ENCODE results near the gene APEH. TPM values are rescaled to one million over a fixed set of nuclear protein-coding genes. Genes with fewer than 3 reads are reported as not detected.

APEH gene
- total RNA-seq = 111 and 113 TPM in 2 replicates

GRCh38 chr3:49673715-49674496 is at the start of gene APEH:
Gene APEH, plus strand, starts transcription at chr3:49674351. Its CDS starts 51 bp downstream, at chr3:49674402.
- Mint-ChIP-seq H3K27me3 (ENCODE audit: low read depth) (no peaks in the 10 kb centered on the region), H3K9me3 (no peaks in the 10 kb centered on the region), H3K27ac (peak within 1 kb of the TSS; percentile 97), H3K36me3 (ENCODE audit: low read depth) (peaks cover 18% of the 10 kb centered on the region), H3K4me1 (ENCODE audit: low read depth) (peaks cover 16% of the 10 kb centered on the region), H3K4me3 (ENCODE audit: low read depth) (peak within 1 kb of the TSS; percentile 91)
- intact Hi-C loops (cut with micrococcal nuclease) = loop anchor here (1.0 to 5.0 kb wide), 3 partner anchors 15 to 202 kb away; partner anchors contain the start of genes AMIGO3, DAG1, MST1 and RNF123
- peak; percentile 97 for DNase-seq (ENCODE audit: low spot score)

DNA sequence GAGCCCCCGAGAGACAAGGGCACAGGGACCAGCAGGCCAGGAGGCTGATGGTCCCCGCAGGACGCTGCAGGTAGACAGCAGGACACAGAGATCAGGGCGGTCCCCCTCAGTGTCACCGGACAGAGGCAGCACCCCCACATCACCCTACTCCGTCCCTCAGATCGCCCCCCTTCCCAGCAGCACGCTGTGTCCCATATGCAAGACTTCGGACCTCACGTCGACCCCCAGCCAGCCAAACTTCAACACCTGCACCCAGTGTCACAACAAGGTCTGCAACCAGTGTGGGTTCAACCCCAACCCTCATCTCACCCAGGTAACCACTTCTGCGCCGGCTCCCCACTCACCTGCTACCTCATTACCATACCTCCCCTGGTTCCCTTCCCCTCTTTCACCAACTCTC is 49.1 kb upstream of the APEH start:
- intact Hi-C loops (cut with micrococcal nuclease) = no loop called here
- Mint-ChIP-seq H3K9me3 (no peaks in the 10 kb centered on the region), H3K4me3 (ENCODE audit: low read depth) (no peak overlapping the region), H3K36me3 (ENCODE audit: low read depth) (no peaks in the 10 kb centered on the region), H3K27ac (no peak overlapping the region), H3K4me1 (ENCODE audit: low read depth) (peaks cover 11% of the 10 kb centered on the region), H3K27me3 (ENCODE audit: low read depth) (peaks cover 12% of the 10 kb centered on the region)
- no peak for DNase-seq (ENCODE audit: low spot score)

DNA sequence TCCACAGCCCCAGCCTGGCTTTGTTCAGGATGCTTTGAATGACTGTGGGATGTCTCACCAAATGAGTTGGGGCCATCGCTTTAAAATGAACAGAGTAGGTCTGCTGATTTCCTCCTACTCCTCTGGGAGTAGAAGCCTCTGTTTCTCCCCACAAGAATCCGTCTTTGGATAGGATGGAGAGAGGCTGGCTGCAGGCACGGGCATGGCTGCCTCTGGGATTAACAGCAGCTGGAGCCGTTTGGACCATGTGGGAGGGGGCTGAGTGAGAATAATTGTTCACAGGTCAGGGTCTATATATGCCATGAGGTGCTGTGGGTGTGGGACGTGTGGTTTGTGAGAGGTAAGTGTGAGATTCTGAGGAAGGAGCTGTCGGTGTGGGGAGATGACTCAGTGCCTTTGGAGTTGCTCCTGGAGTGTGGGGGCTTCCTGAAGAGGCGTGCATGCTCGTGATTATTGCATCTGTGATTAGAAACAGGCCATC is 48.0 kb upstream of the APEH start:
- no peak for DNase-seq (ENCODE audit: low spot score)
- peaks cover 8% of the 10 kb centered on the region for H3K27me3 Mint-ChIP-seq (ENCODE audit: low read depth)
- no peak overlapping the region for H3K27ac Mint-ChIP-seq
- H3K36me3 Mint-ChIP-seq (ENCODE audit: low read depth) = no peaks in the 10 kb centered on the region
- no peak overlapping the region for H3K4me3 Mint-ChIP-seq (ENCODE audit: low read depth)
- intact Hi-C loops (cut with micrococcal nuclease) = no loop called here
- peaks cover 3% of the 10 kb centered on the region for H3K9me3 Mint-ChIP-seq
- H3K4me1 Mint-ChIP-seq (ENCODE audit: low read depth) = peaks cover 11% of the 10 kb centered on the region

GRCh38 chr3:49626796-49627195 is 47.4 kb upstream of the APEH start:
- Mint-ChIP-seq H3K4me3 (ENCODE audit: low read depth) (no peak overlapping the region), H3K27ac (no peak overlapping the region), H3K9me3 (peaks cover 7% of the 10 kb centered on the region), H3K27me3 (ENCODE audit: low read depth) (peaks cover 3% of the 10 kb centered on the region), H3K4me1 (ENCODE audit: low read depth) (peaks cover 11% of the 10 kb centered on the region), H3K36me3 (ENCODE audit: low read depth) (no peaks in the 10 kb centered on the region)
- DNase-seq (ENCODE audit: low spot score) = no peak
- intact Hi-C loops (cut with micrococcal nuclease) = no loop called here

GRCh38 chr3:49627634-49628033 is 46.5 kb upstream of the APEH start:
- no peak for DNase-seq (ENCODE audit: low spot score)
- Mint-ChIP-seq H3K36me3 (ENCODE audit: low read depth) (no peaks in the 10 kb centered on the region), H3K4me1 (ENCODE audit: low read depth) (peaks cover 11% of the 10 kb centered on the region), H3K4me3 (ENCODE audit: low read depth) (no peak overlapping the region), H3K27ac (no peak overlapping the region), H3K9me3 (peaks cover 10% of the 10 kb centered on the region), H3K27me3 (ENCODE audit: low read depth) (no peaks in the 10 kb centered on the region)
- intact Hi-C loops (cut with micrococcal nuclease) = no loop called here

GRCh38 chr3:49628249-49628648 is 45.9 kb upstream of the APEH start:
- H3K9me3 Mint-ChIP-seq = peaks cover 10% of the 10 kb centered on the region
- no peak overlapping the region for H3K27ac Mint-ChIP-seq
- DNase-seq (ENCODE audit: low spot score) = no peak
- H3K4me3 Mint-ChIP-seq (ENCODE audit: low read depth) = no peak overlapping the region
- H3K4me1 Mint-ChIP-seq (ENCODE audit: low read depth) = peaks cover 11% of the 10 kb centered on the region
- H3K27me3 Mint-ChIP-seq (ENCODE audit: low read depth) = no peaks in the 10 kb centered on the region
- intact Hi-C loops (cut with micrococcal nuclease) = no loop called here
- no peaks in the 10 kb centered on the region for H3K36me3 Mint-ChIP-seq (ENCODE audit: low read depth)

GRCh38 chr3:49629451-49629850 is 44.7 kb upstream of the APEH start:
- intact Hi-C loops (cut with micrococcal nuclease) = no loop called here
- Mint-ChIP-seq H3K4me1 (ENCODE audit: low read depth) (peaks cover 11% of the 10 kb centered on the region), H3K4me3 (ENCODE audit: low read depth) (no peak overlapping the region), H3K36me3 (ENCODE audit: low read depth) (no peaks in the 10 kb centered on the region), H3K27me3 (ENCODE audit: low read depth) (no peaks in the 10 kb centered on the region), H3K27ac (no peak overlapping the region), H3K9me3 (peaks cover 10% of the 10 kb centered on the region)
- no peak for DNase-seq (ENCODE audit: low spot score)

GRCh38 chr3:49629866-49630265 is 44.3 kb upstream of the APEH start:
- no peak for DNase-seq (ENCODE audit: low spot score)
- H3K9me3 Mint-ChIP-seq = peaks cover 10% of the 10 kb centered on the region

DNA sequence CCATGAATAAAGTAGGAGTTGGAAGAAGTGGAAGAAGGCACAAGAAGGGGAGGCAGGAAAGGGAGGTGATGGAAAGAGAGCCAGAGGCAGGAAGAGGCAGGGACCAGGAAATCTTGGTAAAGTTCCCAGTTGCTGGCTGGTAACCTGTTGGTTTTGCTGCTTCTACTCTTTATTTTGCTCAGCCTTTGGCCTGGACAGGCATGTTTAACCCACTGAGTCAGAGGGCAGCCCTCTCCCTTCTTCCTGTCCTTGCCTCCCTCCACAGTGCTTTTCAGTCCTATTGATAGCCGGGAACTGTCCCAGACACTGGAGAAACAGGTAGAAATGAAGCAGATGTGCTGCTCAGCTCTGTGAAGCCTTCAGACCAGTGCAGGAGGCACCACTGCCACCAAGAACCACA is 43.4 kb upstream of the APEH start:
- no peak overlapping the region for H3K4me3 Mint-ChIP-seq (ENCODE audit: low read depth)
- no peak for DNase-seq (ENCODE audit: low spot score)
- H3K4me1 Mint-ChIP-seq (ENCODE audit: low read depth) = peaks cover 11% of the 10 kb centered on the region
- intact Hi-C loops (cut with micrococcal nuclease) = no loop called here
- peaks cover 10% of the 10 kb centered on the region for H3K9me3 Mint-ChIP-seq
- no peaks in the 10 kb centered on the region for H3K36me3 Mint-ChIP-seq (ENCODE audit: low read depth)
- no peaks in the 10 kb centered on the region for H3K27me3 Mint-ChIP-seq (ENCODE audit: low read depth)
- no peak overlapping the region for H3K27ac Mint-ChIP-seq

More at GRCh38 chr3:49629866-49630265, 44.3 kb upstream of the APEH start:
- no peak overlapping the region for H3K4me3 Mint-ChIP-seq (ENCODE audit: low read depth)
- no peaks in the 10 kb centered on the region for H3K27me3 Mint-ChIP-seq (ENCODE audit: low read depth)
- no peak overlapping the region for H3K27ac Mint-ChIP-seq
- no peaks in the 10 kb centered on the region for H3K36me3 Mint-ChIP-seq (ENCODE audit: low read depth)
- intact Hi-C loops (cut with micrococcal nuclease) = no loop called here
- H3K4me1 Mint-ChIP-seq (ENCODE audit: low read depth) = peaks cover 11% of the 10 kb centered on the region

GRCh38 chr3:49634736-49635135 is 39.4 kb upstream of the APEH start:
- H3K27me3 Mint-ChIP-seq (ENCODE audit: low read depth) = no peaks in the 10 kb centered on the region
- intact Hi-C loops (cut with micrococcal nuclease) = no loop called here
- no peak for DNase-seq (ENCODE audit: low spot score)

GRCh38 chr3:49636883-49637609 is 37.1 kb upstream of the APEH start:
- Mint-ChIP-seq H3K4me1 (ENCODE audit: low read depth) (no peaks in the 10 kb centered on the region), H3K4me3 (ENCODE audit: low read depth) (no peak overlapping the region), H3K27me3 (ENCODE audit: low read depth) (no peaks in the 10 kb centered on the region), H3K27ac (peak overlapping the region; percentile 18), H3K36me3 (ENCODE audit: low read depth) (no peaks in the 10 kb centered on the region), H3K9me3 (peaks cover under 1% of the 10 kb centered on the region)
- intact Hi-C loops (cut with micrococcal nuclease) = no loop called here
- DNase-seq (ENCODE audit: low spot score) = no peak

More at GRCh38 chr3:49634736-49635135, 39.4 kb upstream of the APEH start:
- no peaks in the 10 kb centered on the region for H3K36me3 Mint-ChIP-seq (ENCODE audit: low read depth)
- no peaks in the 10 kb centered on the region for H3K4me1 Mint-ChIP-seq (ENCODE audit: low read depth)
- H3K27ac Mint-ChIP-seq = no peak overlapping the region
- peaks cover 10% of the 10 kb centered on the region for H3K9me3 Mint-ChIP-seq
- H3K4me3 Mint-ChIP-seq (ENCODE audit: low read depth) = no peak overlapping the region

DNA sequence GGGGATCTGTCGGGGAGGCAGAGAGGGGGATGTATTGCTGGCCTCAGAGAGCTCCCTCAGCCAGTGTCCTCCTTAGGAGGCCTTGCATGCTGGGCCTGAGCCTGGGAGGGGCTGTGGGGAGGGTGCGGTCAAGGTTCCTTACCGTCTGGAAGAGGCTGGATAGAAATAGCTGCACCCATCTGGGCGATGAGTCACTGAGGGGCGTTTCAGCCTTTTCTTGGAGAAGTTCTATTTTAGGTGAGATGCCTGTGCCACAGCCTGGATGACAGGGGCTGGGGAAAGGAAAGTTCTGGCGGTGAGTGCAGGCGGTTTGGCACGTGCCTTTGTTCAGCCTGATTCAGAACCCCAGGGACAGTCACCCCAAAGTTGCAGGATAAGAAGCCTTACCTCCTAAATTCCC is 35.7 kb upstream of the APEH start:
- no peak overlapping the region for H3K27ac Mint-ChIP-seq

GRCh38 chr3:49639551-49639950 is 34.6 kb upstream of the APEH start:
- Mint-ChIP-seq H3K9me3 (no peaks in the 10 kb centered on the region), H3K27ac (no peak overlapping the region), H3K4me1 (ENCODE audit: low read depth) (no peaks in the 10 kb centered on the region), H3K27me3 (ENCODE audit: low read depth) (no peaks in the 10 kb centered on the region), H3K36me3 (ENCODE audit: low read depth) (no peaks in the 10 kb centered on the region), H3K4me3 (ENCODE audit: low read depth) (no peak overlapping the region)
- no peak for DNase-seq (ENCODE audit: low spot score)
- intact Hi-C loops (cut with micrococcal nuclease) = no loop called here

More for the DNA sequence above, 35.7 kb upstream of the APEH start:
- no peaks in the 10 kb centered on the region for H3K36me3 Mint-ChIP-seq (ENCODE audit: low read depth)
- H3K27me3 Mint-ChIP-seq (ENCODE audit: low read depth) = no peaks in the 10 kb centered on the region
- no peaks in the 10 kb centered on the region for H3K9me3 Mint-ChIP-seq
- no peaks in the 10 kb centered on the region for H3K4me1 Mint-ChIP-seq (ENCODE audit: low read depth)
- H3K4me3 Mint-ChIP-seq (ENCODE audit: low read depth) = no peak overlapping the region
- no peak for DNase-seq (ENCODE audit: low spot score)
- intact Hi-C loops (cut with micrococcal nuclease) = no loop called here

All from activated T-helper 2 cell treated with anti-CD3 and anti-CD28 coated beads, Interferon-gamma antibody, Interleukin-2, Interleukin-4, amounts not matched to agents 10 μg/mL and 5 μg/mL and 100 μg/mL, durations not matched to agents 14 hours and 24 hours and 36 hours (primary cell).